K562 (cell line): ENCODE results near the gene HNMT. TPM values are rescaled to one million over a fixed set of nuclear protein-coding genes. Genes with fewer than 3 reads are reported as not detected.

Experiments used
- ARHGAP35 ChIP-seq: fragments of 450-650 bp; IDR thresholded peaks from 2 replicates; pipeline ENCODE4 v1.6.1; 2018; ENCODE audit not compliant: partially characterized antibody
- CBX8 ChIP-seq: fragments of 200-600 bp; sonication (generic); IDR thresholded peaks from 2 replicates; pipeline ENCODE4 v1.6.1; 2012; ENCODE audit warnings: borderline replicate concordance, mixed run types, low read depth, mild to moderate bottlenecking, moderate library complexity, mixed read lengths, low read length, control low read depth, inconsistent platforms; ENCODE audit not compliant: poor library complexity, severe bottlenecking; ENCODE audit errors: extremely low read depth
- COPS2 ChIP-seq: fragments of 450-650 bp; conservative IDR thresholded peaks from 2 replicates; pipeline ENCODE4 v1.6.1; 2016; ENCODE audit warnings: mild to moderate bottlenecking, moderate library complexity
- DIDO1 ChIP-seq: fragments of 450-650 bp; IDR thresholded peaks from 2 replicates; pipeline ENCODE4 v1.6.1; 2016; ENCODE audit warnings: low read depth, missing biosample characterization, missing genetic modification characterization
- ETV1 ChIP-seq: fragments of 450-650 bp; conservative IDR thresholded peaks from 2 replicates; pipeline ENCODE4 v1.6.1; 2016; ENCODE audit warnings: missing genetic modification characterization, control low read depth, low read depth, missing compliant biosample characterization
- HIVEP1 ChIP-seq: fragments of 250-450 bp; sonication (Bioruptor Pico); IDR thresholded peaks from 2 replicates; pipeline ENCODE4 v1.4.0; 2020; ENCODE audit warnings: mild to moderate bottlenecking
- KAT7 ChIP-seq: sonication (generic); formaldehyde crosslinking; IDR thresholded peaks from 2 replicates; pipeline ENCODE4 v1.8.0; 2022; ENCODE audit warnings: missing genetic modification reagents, mild to moderate bottlenecking, borderline replicate concordance
- NFXL1 ChIP-seq: fragments of 450-650 bp; formaldehyde crosslinking; IDR thresholded peaks from 2 replicates; pipeline ENCODE4 v1.4.0; 2021; ENCODE audit warnings: mild to moderate bottlenecking
- NR1H2 ChIP-seq: sonication (generic); formaldehyde crosslinking; IDR thresholded peaks from 2 replicates; pipeline ENCODE4 v1.4.0; 2020; ENCODE audit warnings: mild to moderate bottlenecking, missing genetic modification reagents
- PPARD ChIP-seq: fragments of 250-450 bp; sonication (Bioruptor Pico); IDR thresholded peaks from 2 replicates; pipeline ENCODE4 v1.8.0; 2022; ENCODE audit warnings: inconsistent platforms, mild to moderate bottlenecking, moderate library complexity
- THRAP3 ChIP-seq: fragments of 450-650 bp; IDR thresholded peaks from 2 replicates; pipeline ENCODE4 v1.6.1; 2016; ENCODE audit warnings: mild to moderate bottlenecking, inconsistent platforms, borderline replicate concordance
- ZFP30 ChIP-seq: fragments of 250-450 bp; sonication (Bioruptor Pico); IDR thresholded peaks from 2 replicates; pipeline ENCODE4 v1.8.0; 2022; ENCODE audit warnings: moderate library complexity, mild to moderate bottlenecking, inconsistent platforms, borderline replicate concordance
- ZFP36 ChIP-seq: fragments of 150-350 bp; IDR thresholded peaks from 2 replicates; pipeline ENCODE4 v1.6.1; 2018; ENCODE audit warnings: low read length, low read depth; ENCODE audit not compliant: partially characterized antibody
- ZFX ChIP-seq: sonication (generic); formaldehyde crosslinking; IDR thresholded peaks from 2 replicates; pipeline ENCODE4 v1.8.0; 2022; ENCODE audit warnings: mild to moderate bottlenecking, missing genetic modification reagents, moderate library complexity
- ZHX1 ChIP-seq: fragments of 150-350 bp; conservative IDR thresholded peaks from 2 replicates; pipeline ENCODE4 v1.6.1; 2014; ENCODE audit warnings: low read length
- ZNF384 ChIP-seq: IDR thresholded peaks from 2 replicates; pipeline ENCODE4 v1.6.1; 2012; ENCODE audit warnings: low read depth, low read length, improper control_type of control experiment
- ZNF431 ChIP-seq: sonication (generic); formaldehyde crosslinking; IDR thresholded peaks from 2 replicates; pipeline ENCODE4 v1.8.0; 2022; ENCODE audit warnings: mild to moderate bottlenecking, missing genetic modification reagents
- polyA plus RNA-seq, 8 experiments: library from polyadenylated mRNA; depleted of rRNA in 4 of 8; stranded (reverse) in 5 of 8; unstranded in 3 of 8; fragments of >200 nt; fragmentation: Nextera tagmentation in 2 of 8; fragmentation: Illumina TruSeq in 1 of 8; extraction: Ambion mirVana in 2 of 8; extraction: Trizol in 1 of 8; gene quantifications; 2 replicates each; pipeline versions ENCODE4 v1.2.1 to v1.2.3, GENCODE V29; 2011 to 2014; ENCODE audit warnings: inconsistent platforms in 1 of 8, missing spikeins in 1 of 8
- total RNA-seq, 7 experiments: library from RNA; depleted of rRNA in 6 of 7; stranded (reverse); fragments of >200 nt in 6 of 7; fragmentation: Illumina TruSeq in 2 of 7; extraction: Trizol in 2 of 7; gene quantifications; 2 replicates each; pipeline versions ENCODE4 v1.2.1 to v1.2.3, GENCODE V29; 2011 to 2021; ENCODE audit warnings: low replicate concordance in 1 of 7
- TF ChIP-seq, protein P1 (sequence below): fragments of 450-650 bp; IDR thresholded peaks from 2 replicates; pipeline ENCODE4 v1.7.1; 2018; ENCODE audit warnings: mild to moderate bottlenecking, low read depth; ENCODE audit not compliant: partially characterized antibody
- TF ChIP-seq, protein P2 (sequence below): sonication (generic); formaldehyde crosslinking; IDR thresholded peaks from 2 replicates; pipeline ENCODE4 v1.8.0; 2022; ENCODE audit warnings: mild to moderate bottlenecking, missing genetic modification reagents, borderline replicate concordance

Gene HNMT
- total and polyA plus RNA-seq, 9 of the 15 experiments (the other 6 are each of a cell fraction or from before 2014, with no cell fraction given) = 3.1 to 10.9 (median 5.3) TPM

DNA sequence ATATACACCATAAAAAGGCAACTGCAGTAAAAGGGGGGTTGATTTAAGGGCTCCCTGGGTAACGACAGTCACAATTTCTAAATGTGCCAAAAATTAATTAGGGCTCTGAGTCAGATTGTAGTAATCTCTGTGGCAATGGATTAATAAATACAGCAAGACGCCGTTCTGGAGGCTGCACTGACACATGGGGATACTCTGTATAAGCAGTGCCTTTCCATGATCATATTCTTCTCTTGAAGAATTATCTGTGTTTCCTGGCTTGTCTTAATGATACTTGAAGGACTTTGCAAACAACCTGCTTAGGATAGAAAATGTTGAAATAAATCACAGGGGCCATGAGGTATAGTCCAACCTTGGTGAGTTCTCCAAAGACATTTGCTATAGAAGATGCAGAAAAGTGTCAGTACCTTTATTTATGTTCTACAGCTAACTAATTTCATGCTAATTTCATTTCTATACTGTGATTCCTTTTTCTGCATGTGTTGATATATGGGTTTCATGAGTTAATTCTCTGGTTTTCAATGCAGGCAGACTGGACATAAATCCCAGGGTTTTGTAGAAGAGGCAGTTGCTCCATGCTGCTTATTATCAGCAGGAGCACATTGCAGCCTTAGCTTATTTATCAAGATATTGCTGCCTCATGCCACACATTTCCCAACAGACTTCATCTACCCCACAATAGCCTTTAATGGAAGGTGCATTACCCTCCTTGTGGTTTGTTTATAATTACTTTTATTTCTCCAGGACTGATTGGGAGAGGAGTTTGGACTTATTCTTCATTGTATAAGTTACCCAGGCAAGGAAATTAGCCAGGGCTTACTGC is 54.8 kb downstream of the HNMT start (continued):
- TF ChIP-seq ZFP36 (no peak), ETV1 (tag) (no peak), NFXL1 (CRISPR knock-in tag) (no peak), NR1H2 (CRISPR knock-in tag) (no peak), ZNF431 (CRISPR knock-in tag) (no peak), CBX8 (no peak), ARHGAP35 (no peak), ZHX1 (no peak), DIDO1 (tag) (no peak), HIVEP1 (no peak), COPS2 (no peak), ZFP30 (CRISPR knock-in tag) (no peak), KAT7 (CRISPR knock-in tag) (no peak), ZFX (CRISPR knock-in tag) (no peak), THRAP3 (no peak), PPARD (no peak), ZNF384 (no peak)
- TF ChIP-seq, protein P1, sequence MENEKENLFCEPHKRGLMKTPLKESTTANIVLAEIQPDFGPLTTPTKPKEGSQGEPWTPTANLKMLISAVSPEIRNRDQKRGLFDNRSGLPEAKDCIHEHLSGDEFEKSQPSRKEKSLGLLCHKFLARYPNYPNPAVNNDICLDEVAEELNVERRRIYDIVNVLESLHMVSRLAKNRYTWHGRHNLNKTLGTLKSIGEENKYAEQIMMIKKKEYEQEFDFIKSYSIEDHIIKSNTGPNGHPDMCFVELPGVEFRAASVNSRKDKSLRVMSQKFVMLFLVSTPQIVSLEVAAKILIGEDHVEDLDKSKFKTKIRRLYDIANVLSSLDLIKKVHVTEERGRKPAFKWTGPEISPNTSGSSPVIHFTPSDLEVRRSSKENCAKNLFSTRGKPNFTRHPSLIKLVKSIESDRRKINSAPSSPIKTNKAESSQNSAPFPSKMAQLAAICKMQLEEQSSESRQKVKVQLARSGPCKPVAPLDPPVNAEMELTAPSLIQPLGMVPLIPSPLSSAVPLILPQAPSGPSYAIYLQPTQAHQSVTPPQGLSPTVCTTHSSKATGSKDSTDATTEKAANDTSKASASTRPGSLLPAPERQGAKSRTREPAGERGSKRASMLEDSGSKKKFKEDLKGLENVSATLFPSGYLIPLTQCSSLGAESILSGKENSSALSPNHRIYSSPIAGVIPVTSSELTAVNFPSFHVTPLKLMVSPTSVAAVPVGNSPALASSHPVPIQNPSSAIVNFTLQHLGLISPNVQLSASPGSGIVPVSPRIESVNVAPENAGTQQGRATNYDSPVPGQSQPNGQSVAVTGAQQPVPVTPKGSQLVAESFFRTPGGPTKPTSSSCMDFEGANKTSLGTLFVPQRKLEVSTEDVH = no peak
- TF ChIP-seq, protein P2, sequence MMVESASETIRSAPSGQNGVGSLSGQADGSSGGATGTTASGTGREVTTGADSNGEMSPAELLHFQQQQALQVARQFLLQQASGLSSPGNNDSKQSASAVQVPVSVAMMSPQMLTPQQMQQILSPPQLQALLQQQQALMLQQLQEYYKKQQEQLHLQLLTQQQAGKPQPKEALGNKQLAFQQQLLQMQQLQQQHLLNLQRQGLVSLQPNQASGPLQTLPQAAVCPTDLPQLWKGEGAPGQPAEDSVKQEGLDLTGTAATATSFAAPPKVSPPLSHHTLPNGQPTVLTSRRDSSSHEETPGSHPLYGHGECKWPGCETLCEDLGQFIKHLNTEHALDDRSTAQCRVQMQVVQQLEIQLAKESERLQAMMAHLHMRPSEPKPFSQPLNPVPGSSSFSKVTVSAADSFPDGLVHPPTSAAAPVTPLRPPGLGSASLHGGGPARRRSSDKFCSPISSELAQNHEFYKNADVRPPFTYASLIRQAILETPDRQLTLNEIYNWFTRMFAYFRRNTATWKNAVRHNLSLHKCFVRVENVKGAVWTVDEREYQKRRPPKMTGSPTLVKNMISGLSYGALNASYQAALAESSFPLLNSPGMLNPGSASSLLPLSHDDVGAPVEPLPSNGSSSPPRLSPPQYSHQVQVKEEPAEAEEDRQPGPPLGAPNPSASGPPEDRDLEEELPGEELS (CRISPR knock-in tag) = no peak
